Stimulated activated CD4-positive, alpha-beta T cell treated with anti-CD3 and anti-CD28 coated beads, Interleukin-4, amount 100 ng/mL, for 1 hour (primary cell): ENCODE measurements around the gene CCDC106.

Source experiments
- DNase-seq: peaks from one replicate; pipeline ENCODE4 v3.0.0-alpha.2; 2020

The CCDC106 gene

GRCh38 chr19:55647732-55648584, at the start of gene CCDC106:
CCDC106 (plus strand) TSS chr19:55648212; CDS start chr19:55649047, 835 bp downstream.
- peak; percentile 53 for DNase-seq

DNA sequence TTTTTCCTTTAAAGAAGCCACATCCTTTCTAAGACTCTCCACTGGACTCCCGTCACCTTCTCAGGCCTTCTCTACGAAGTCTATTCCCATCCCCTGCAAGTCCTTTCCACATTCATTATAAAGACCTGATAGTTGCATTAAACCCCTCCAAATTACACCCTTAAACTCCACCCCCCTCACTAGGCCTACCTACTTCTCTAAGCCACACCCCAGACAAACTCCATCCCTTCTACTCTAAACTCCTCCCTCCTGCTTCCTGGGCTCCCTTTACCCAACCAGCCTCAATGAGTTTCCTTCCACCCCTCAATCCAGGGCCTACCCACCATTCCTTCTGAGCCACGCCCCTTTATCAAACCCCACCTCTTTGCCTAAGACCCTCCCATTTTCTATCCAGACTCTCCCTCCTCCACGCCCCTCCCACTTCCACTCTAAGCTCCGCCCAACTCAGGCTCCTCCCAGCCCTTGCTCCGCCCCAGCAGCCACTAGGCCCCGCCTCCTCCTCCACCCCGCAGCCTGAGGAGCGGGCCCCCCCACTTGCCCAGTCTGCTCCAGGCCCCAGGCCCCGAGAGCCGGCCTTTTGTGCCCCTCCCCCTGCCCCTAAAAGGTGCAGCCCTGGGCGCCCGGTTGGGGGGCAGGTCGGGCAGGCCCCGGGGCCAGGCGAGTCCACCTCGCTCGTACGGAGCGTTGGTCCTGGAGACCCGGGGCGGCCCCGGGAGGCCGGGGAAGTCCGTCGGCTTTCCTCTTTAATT, 49.1 kb upstream of the CCDC106 start:
- DNase-seq: peak; percentile 89

DNA sequence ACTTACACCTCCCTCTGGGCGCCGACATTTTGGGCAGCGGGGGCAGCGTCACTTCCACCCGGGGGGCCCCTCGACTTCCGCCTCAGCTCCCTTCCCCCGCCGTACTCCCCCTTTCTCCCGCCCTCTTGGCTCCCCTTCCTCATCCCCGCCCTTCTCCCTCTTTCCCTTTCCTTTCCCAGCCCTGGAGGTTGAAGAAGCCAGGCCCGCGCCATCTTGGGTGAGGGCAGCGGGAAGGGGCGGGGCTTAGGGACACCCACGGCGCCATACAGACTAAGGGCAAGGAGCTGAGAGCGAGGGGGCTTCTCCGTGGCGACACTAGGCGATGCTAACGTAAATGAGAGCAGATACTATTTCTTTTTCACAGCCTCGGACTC, 48.6 kb upstream of the CCDC106 start, which contains the start of gene FIZ1:
TSS of gene FIZ1 (minus strand) at position 50 of the 374 bp plus-strand sequence. CDS start 1,652 bp downstream, outside the sequence.
- DNase-seq: peak; percentile 95

DNA sequence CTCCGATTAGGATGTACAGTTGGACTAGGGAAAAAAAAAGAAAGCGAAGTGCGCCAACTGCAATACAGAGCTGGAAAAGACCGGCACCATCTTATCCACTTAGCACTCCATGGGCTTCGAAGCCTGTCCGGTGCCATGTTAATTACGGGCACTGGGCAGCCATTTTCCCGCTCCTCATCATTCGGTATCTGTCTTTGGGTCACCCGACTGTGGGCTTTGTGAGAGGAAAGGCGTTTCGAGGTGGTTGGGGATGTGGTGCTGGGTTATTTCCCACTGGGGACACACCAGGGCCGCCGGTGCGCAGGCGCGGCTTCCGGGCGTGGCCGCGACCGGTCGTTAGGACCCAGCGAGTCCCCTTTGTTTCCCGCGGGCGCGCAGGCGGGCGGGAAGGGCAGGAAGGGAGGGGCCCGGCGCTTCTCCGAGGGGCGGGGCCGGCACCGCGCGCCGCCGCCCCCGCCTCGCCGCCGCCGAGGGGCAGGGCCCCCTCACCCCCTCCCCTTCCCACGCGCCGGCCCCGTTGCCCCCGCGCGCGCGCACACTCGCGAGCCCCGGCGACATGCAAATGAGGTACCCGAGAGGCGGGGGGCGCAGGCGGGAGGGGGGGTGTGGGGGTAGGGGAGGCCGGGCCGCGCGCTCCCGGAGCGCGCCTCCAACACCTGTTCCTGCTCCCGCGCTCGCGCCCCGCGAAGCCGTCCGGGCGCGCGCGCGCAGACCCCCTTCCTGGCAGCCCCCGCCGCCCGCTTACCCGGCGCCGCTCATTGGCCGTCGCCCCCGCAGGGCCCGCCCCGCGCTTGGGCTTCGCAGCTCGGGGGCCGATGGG, 48.0 kb upstream of the CCDC106 start, which contains the start of gene ZNF524:
TSS of gene ZNF524 (plus strand) at position 447 of the 820 bp plus-strand sequence. CDS start 1,825 bp downstream, outside the sequence.
- DNase-seq: peak; percentile 83

DNA sequence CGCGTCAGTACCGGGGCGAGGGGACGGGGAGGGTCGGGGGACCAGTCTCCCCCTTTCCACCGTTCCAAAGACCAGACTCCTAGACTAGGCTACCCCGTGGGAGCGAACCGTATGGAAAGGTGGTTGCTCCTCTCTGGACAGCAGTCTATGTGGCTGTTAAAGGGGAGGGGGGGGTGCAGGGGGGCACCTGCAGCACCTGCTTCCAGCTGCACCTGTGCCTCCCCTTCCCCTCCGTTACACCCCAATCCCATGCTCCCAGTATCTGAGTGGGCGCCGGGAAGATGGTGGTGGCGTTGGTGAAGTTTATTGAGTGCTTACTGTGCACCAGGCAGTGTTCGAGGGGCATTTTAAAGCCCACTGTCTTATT, 47.4 kb upstream of the CCDC106 start:
- no peak for DNase-seq

GRCh38 chr19:55601084-55601483, 46.9 kb upstream of the CCDC106 start:
- DNase-seq: no peak

DNA sequence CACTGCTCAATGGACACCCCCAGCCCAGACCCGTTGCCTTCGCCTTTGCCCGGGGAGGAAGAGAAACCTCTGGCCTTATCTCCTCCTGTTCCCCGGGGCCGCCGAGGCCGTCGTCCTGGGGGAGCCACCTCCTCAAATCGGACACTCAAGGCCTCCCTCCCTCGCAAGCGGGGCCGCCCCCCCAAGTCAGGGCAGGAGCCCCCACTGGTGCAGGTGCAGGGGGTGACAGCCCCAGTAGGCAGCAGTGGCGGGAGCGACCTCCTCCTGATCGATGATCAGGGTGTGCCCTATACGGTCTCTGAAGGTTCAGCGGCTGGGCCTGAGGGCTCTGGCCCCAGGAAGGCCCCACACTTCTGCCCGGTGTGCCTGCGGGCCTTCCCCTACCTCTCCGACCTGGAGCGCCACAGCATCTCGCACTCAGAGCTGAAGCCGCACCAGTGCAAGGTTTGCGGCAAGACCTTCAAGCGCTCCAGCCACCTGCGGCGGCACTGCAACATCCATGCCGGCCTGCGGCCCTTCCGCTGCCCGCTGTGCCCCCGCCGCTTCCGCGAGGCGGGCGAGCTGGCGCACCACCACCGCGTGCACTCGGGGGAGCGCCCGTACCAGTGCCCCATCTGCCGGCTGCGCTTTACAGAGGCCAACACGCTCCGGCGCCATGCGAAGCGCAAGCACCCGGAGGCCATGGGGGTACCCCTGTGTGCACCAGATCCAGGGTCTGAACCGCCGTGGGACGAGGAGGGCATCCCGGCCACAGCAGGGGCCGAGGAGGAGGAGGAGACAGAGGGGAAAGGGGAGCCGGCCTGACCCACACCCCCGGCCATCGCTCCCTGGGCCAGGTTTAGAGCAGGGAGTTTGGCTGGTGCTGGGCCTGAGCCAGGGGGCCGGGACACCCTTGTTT, 45.7 kb upstream of the CCDC106 start:
- no peak for DNase-seq

- DNase-seq: no peak
Measured at GRCh38 chr19:55603115-55603514, 44.9 kb upstream of the CCDC106 start.

DNA sequence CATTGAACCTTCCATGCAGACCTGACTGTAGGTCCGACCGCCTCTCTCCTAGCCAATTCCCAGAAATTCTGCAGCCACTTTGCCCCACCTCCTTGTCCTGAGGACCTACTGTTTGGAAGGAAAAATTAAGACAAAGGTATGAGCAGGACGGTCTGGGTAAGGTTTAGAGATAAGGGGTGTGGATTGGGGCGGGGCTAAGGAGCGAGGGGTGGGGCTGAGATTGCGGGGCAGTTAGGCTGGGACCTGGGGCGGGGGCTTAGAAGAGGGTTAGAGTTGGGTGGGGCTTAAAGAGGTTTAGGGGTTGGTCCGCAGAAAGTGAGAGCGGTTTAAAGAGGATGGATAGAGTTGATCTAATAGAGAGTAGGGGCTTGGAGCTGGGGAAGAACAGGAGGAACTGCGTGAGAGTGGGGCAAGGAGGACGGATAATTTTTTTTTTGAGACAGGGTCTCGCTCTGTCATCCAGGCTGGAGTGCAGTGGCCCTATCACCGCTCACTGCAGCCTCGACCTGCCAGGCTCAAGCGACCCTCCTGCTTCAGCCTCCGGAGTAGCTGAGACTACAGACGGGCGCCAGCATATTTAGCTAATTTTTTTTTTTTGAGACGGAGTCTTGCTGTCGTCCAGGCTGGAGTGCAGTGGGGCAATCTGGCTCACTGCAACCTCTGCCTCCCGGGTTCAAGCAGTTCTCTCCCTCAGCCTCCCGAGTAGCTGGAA, 44.3 kb upstream of the CCDC106 start:
- DNase-seq: no peak

- DNase-seq: peak; percentile 99
Measured at GRCh38 chr19:55605207-55605636, 42.8 kb upstream of the CCDC106 start.

GRCh38 chr19:55605637-55606470, 42.2 kb upstream of the CCDC106 start, which contains the start of gene ZNF865:
ZNF865 (plus strand) TSS chr19:55605647; CDS start chr19:55613619, 7,972 bp downstream.
- DNase-seq: peak; percentile 71

GRCh38 chr19:55606471-55606787, 41.6 kb upstream of the CCDC106 start:
- no peak for DNase-seq

DNA sequence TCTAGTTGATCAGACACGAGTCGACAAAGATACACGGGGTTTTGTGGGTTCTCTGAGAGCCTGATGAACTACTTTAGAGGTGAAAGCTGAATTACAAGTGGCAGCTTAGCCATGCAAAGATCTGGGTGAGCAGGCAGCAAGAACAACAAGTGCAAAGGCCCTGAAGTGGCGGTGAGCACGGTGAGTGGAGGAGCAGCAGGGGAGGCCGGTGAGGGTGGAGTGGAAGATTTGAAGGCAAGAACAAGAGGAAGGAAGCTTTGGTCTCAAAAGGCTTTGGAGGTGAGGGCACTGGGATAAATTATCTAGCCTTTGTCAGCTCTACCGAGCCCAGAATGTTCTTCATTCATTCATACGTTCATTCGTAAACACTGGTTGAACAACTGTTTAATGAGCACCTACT, 41.2 kb upstream of the CCDC106 start:
- no peak for DNase-seq

DNA sequence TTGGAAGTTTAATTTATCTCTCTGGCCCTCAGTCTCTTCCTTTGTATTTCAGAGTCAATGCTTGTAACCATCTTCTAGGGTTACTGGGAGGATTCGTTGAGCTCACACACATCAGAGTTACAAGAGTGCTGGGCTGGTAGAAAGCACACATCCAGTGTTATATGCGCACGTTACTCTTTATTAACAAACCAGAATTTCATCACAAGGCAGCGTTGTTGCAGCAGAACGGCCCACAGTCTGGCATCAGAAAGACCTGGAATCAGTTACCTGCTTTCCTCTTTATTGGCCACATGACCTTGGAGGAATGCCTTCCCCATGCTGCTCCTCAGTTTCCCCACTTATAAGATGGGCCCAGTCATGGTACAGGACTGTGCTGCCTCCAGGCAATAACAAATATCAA, 38.7 kb upstream of the CCDC106 start:
- no peak for DNase-seq

DNA sequence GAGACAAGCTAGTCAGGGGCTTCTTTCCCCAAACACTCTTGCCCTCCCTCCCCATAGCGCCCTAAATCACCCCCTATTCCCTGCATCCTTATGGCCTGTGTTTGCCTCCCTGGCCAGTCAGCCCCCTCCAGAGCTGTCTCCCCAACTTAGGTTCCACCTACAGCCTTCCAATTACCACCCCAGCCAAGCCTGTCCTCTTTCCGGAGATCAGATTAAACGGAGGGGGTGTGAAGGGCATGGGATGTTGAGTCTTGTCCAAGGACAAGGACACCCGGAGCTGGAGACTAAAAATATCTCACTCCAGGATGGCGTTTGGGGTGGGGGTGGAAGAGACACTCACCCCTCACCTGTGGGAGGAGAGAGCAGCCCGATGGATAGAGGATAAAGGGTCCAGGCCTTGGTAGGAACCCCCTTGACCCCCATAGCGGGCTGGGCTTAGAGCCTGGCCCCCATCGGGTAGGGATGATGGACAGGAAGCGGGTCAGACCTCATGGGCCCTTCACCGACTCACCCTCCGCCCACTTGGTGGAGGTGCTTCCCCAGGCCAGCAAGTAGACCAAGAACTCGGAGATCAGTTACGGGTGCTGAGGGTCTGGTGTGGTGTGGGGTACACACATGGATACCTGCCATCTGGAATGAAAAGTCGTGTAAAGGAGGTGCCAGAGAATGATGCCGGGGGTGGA, 36.6 kb upstream of the CCDC106 start:
- no peak for DNase-seq

DNA sequence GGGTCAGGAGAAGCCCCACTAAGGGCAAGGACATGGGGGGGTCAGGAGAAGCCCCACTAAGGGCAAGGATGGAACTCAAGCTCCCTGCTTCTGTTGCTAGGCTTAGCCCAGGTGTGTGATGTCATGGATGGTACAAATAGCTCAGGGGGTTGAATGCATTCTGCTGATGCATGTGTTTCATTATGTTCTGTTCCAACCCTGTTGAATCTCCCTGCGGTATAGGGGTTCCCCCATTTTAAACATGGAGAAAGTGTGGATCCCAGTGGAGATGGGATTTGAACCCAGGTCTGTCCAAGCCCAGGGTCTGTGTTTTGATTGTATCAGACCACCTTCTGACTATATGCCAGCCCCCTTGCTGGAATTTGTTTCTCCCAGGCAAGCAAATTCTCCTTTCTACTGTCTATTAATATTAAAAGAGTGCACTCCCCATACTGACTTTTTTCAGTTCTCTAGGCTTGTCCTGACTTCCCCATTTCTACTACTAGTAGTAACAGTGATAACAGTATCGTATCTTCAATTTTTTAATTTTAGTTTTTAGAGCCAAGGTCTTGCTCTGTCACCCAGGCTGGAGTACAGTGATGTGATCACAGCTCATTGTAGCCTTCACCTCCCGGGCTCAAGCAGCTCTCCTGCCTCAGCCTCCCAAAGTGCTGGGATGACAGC, 35.9 kb upstream of the CCDC106 start:
- DNase-seq: no peak

- DNase-seq: no peak
Measured at GRCh38 chr19:55613396-55613795, 34.6 kb upstream of the CCDC106 start.

- DNase-seq: no peak
Measured at GRCh38 chr19:55613930-55614710, 33.9 kb upstream of the CCDC106 start.
